K562 (cell line): Measurements from ENCODE around the gene RPF1. TPM values are rescaled to one million over a fixed set of nuclear protein-coding genes. Genes with fewer than 3 reads are reported as not detected.

Experiments
- CTBP1 ChIP-seq: fragments of 450-650 bp; IDR thresholded peaks from 2 replicates; pipeline ENCODE4 v1.6.1; 2016; ENCODE audit warnings: borderline replicate concordance
- EP400 ChIP-seq: fragments of 450-650 bp; IDR thresholded peaks from 2 replicates; pipeline ENCODE4 v1.6.1; 2017; ENCODE audit warnings: antibody characterized with exemption, mild to moderate bottlenecking, moderate library complexity
- ESRRB ChIP-seq: fragments of 250-450 bp; sonication (Bioruptor Pico); IDR thresholded peaks from 2 replicates; pipeline ENCODE4 v1.5.0; 2020; ENCODE audit warnings: mild to moderate bottlenecking, moderate library complexity, borderline replicate concordance
- GABPB2 ChIP-seq: fragments of 250-450 bp; sonication (Bioruptor Pico); conservative IDR thresholded peaks from 2 replicates; pipeline ENCODE4 v1.5.1; 2021; ENCODE audit warnings: mild to moderate bottlenecking
- GTF2A2 ChIP-seq: IDR thresholded peaks from 2 replicates; pipeline ENCODE4 v1.6.1; 2016; ENCODE audit warnings: mild to moderate bottlenecking, missing genetic modification characterization, missing compliant biosample characterization
- HEY1 ChIP-seq: fragments of 250-450 bp; sonication (Bioruptor Pico); IDR thresholded peaks from 2 replicates; pipeline ENCODE4 v1.5.0; 2020; ENCODE audit warnings: mild to moderate bottlenecking, moderate library complexity, borderline replicate concordance
- KDM2B ChIP-seq: fragments of 250-450 bp; sonication (Bioruptor Pico); IDR thresholded peaks from 2 replicates; pipeline ENCODE4 v1.8.0; 2021; ENCODE audit warnings: mild to moderate bottlenecking, moderate library complexity
- LARP7 ChIP-seq: fragments of 450-650 bp; IDR thresholded peaks from 2 replicates; pipeline ENCODE4 v1.6.1; 2016
- MYNN ChIP-seq, 2 experiments: sonication (generic); formaldehyde crosslinking in 1 of 2; IDR thresholded peaks; 2 replicates each; pipeline versions ENCODE4 v1.5.0 to v1.6.1; 2016 to 2020; ENCODE audit warnings: antibody characterized with exemption in 1 of 2, missing genetic modification reagents in 1 of 2
- NCOA4 ChIP-seq: fragments of 450-650 bp; IDR thresholded peaks from 2 replicates; pipeline ENCODE4 v1.6.1; 2018; ENCODE audit warnings: mild to moderate bottlenecking; ENCODE audit not compliant: partially characterized antibody
- NR2C1 ChIP-seq, 2 experiments: fragments of 450-650 bp; IDR thresholded peaks; 2 replicates each; pipeline ENCODE4 v1.6.1; 2017; ENCODE audit warnings: mild to moderate bottlenecking in 2 of 2, antibody characterized with exemption in 1 of 2, inconsistent platforms in 1 of 2, missing compliant biosample characterization in 1 of 2, missing genetic modification characterization in 1 of 2
- NR3C1 ChIP-seq: sonication (generic); formaldehyde crosslinking; IDR thresholded peaks from 2 replicates; pipeline ENCODE4 v1.8.1; 2022; ENCODE audit warnings: missing genetic modification reagents
- PRMT5 ChIP-seq: sonication (generic); formaldehyde crosslinking; IDR thresholded peaks from 2 replicates; pipeline ENCODE4 v1.5.0; 2020; ENCODE audit warnings: missing genetic modification reagents
- SLC30A9 ChIP-seq: fragments of 250-450 bp; sonication (Bioruptor Pico); IDR thresholded peaks from 2 replicates; pipeline ENCODE4 v1.8.0; 2022; ENCODE audit warnings: mild to moderate bottlenecking, moderate library complexity
- SMAD3 ChIP-seq: fragments of 450-650 bp; formaldehyde crosslinking; conservative IDR thresholded peaks from 2 replicates; pipeline ENCODE4 v1.4.0; 2020; ENCODE audit warnings: mild to moderate bottlenecking
- SMARCB1 ChIP-seq: IDR thresholded peaks from 2 replicates; pipeline ENCODE4 v1.6.1; 2011; ENCODE audit warnings: improper control_type of control experiment, low read depth; ENCODE audit not compliant: insufficient read length
- SNRNP70 ChIP-seq: fragments of 200-400 bp; formaldehyde crosslinking; optimal IDR thresholded peaks from 2 replicates; pipeline ENCODE3; 2017; ENCODE audit warnings: low read depth, low read length
- SREBF1 ChIP-seq: fragments of 150-350 bp; IDR thresholded peaks from 2 replicates; pipeline ENCODE4 v1.6.1; 2014; ENCODE audit warnings: antibody characterized with exemption, low read depth, low read length, borderline replicate concordance
- TAF9B ChIP-seq: fragments of 450-650 bp; IDR thresholded peaks from 2 replicates; pipeline ENCODE4 v1.6.1; 2018; ENCODE audit warnings: mild to moderate bottlenecking; ENCODE audit not compliant: partially characterized antibody
- TEAD4 ChIP-seq, 2 experiments: sonication (generic) in 1 of 2; formaldehyde crosslinking in 1 of 2; IDR thresholded peaks; 2 replicates each; pipeline versions ENCODE4 v1.6.1 to v1.8.0; 2012 to 2022; ENCODE audit warnings: borderline replicate concordance in 1 of 2, inconsistent platforms in 1 of 2, low read length in 1 of 2, mild to moderate bottlenecking in 1 of 2, missing genetic modification reagents in 1 of 2
- TFE3 ChIP-seq: fragments of 450-650 bp; formaldehyde crosslinking; IDR thresholded peaks from 2 replicates; pipeline ENCODE4 v1.4.0; 2020; ENCODE audit warnings: mild to moderate bottlenecking, mixed read lengths
- ZBTB1 ChIP-seq: sonication (generic); formaldehyde crosslinking; IDR thresholded peaks from 2 replicates; pipeline ENCODE4 v1.8.1; 2023; ENCODE audit warnings: missing genetic modification reagents, low read depth, mild to moderate bottlenecking, borderline replicate concordance
- ZNF253 ChIP-seq: fragments of 250-450 bp; sonication (Bioruptor Pico); conservative IDR thresholded peaks from 2 replicates; pipeline ENCODE4 v1.6.1; 2021; ENCODE audit warnings: mild to moderate bottlenecking
- ZNF436 ChIP-seq: fragments of 250-450, 450-650 bp; sonication (Bioruptor Pico); formaldehyde crosslinking; IDR thresholded peaks from 2 replicates; pipeline ENCODE4 v1.7.0; 2020; ENCODE audit warnings: mild to moderate bottlenecking
- ZNF586 ChIP-seq: fragments of 450-650 bp; formaldehyde crosslinking; conservative IDR thresholded peaks from 2 replicates; pipeline ENCODE4 v1.4.0; 2020; ENCODE audit warnings: mild to moderate bottlenecking, moderate library complexity
- ZZZ3 ChIP-seq: fragments of 450-650 bp; IDR thresholded peaks from 2 replicates; pipeline ENCODE4 v1.6.1; 2016; ENCODE audit warnings: antibody characterized with exemption, mild to moderate bottlenecking, moderate library complexity
- polyA plus RNA-seq, 8 experiments: library from polyadenylated mRNA; depleted of rRNA in 4 of 8; stranded (reverse) in 5 of 8; unstranded in 3 of 8; fragments of >200 nt; fragmentation: Nextera tagmentation in 2 of 8; fragmentation: Illumina TruSeq in 1 of 8; extraction: Ambion mirVana in 2 of 8; extraction: Trizol in 1 of 8; gene quantifications; 2 replicates each; pipeline versions ENCODE4 v1.2.1 to v1.2.3, GENCODE V29; 2011 to 2014; ENCODE audit warnings: inconsistent platforms in 1 of 8, missing spikeins in 1 of 8
- total RNA-seq, 7 experiments: library from RNA; depleted of rRNA in 6 of 7; stranded (reverse); fragments of >200 nt in 6 of 7; fragmentation: Illumina TruSeq in 2 of 7; extraction: Trizol in 2 of 7; gene quantifications; 2 replicates each; pipeline versions ENCODE4 v1.2.1 to v1.2.3, GENCODE V29; 2011 to 2021; ENCODE audit warnings: low replicate concordance in 1 of 7
- TF ChIP-seq, protein P1 (sequence below): sonication (generic); formaldehyde crosslinking; IDR thresholded peaks from 2 replicates; pipeline ENCODE4 v1.8.1; 2023; ENCODE audit warnings: mild to moderate bottlenecking, missing genetic modification reagents

RPF1 gene
- total and polyA plus RNA-seq, 9 of the 15 experiments (the other 6 are each of a cell fraction or from before 2014, with no cell fraction given), result 52.4 to 156 (median 90.2) TPM

DNA sequence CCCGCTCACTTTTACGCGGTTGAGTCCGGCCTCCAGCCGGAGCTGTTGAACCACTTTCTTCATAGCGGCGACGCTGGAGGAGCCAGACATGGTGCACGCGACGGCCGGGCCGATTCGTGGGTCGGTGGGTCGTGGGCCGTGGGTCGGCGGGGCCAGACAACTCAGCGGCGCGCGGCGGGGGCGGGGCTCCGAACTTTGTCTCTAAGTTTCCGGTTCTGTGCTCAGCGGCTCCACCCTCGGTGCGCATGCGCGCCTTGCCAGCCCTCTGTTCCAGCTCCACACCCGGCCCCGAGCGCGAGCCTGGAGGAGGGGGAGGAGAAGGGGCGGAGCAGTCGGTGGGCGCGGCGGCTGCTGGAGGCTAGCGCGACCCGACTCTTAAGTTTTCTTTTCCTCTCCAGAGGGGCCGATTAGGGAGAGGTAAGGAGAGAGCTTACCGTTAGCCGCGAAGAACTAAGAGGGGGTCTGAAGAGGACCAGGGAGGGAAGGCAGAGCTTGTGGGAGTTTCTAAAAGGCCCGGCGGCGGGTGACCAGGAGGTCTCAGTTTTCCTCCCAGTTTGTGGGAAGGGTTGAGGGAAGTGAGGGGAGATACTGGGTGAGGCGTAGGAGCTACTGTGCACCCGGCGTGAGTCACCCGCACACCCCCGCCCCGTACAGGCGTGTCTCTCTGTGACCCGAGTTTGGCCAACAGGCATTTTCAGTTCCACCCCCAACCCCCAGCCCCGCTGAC is 27.1 kb downstream of the RPF1 start, which contains the start of the genes GNG5 and SPATA1 (continued):
- TF ChIP-seq GTF2A2 (no peak), ZNF253 (CRISPR knock-in tag) (no peak), NR2C1 (IDR thresholded peaks at IDR 0.05) (peak; percentile 89), NR2C1 (tag; IDR thresholded peaks at IDR 0.05) (peak; percentile 90), SMARCB1 (no peak), GABPB2 (CRISPR knock-in tag) (no peak), CTBP1 (peak; percentile 28; the same call in 1 of the 2 replicates), SREBF1 (no peak), PRMT5 (CRISPR knock-in tag) (no peak), HEY1 (CRISPR knock-in tag) (no peak), LARP7 (0 out of 2 replicates have a peak, but pooled peaks have one; percentile 73), KDM2B (CRISPR knock-in tag) (no peak), TFE3 (CRISPR knock-in tag) (no peak), EP400 (peak; percentile 83), MYNN (IDR thresholded peaks at IDR 0.05) (no peak), MYNN (CRISPR knock-in tag; IDR thresholded peaks at IDR 0.05) (no peak), ZNF586 (CRISPR knock-in tag) (no peak), NR3C1 (CRISPR knock-in tag) (no peak), ZZZ3 (no peak), NCOA4 (no peak), ESRRB (CRISPR knock-in tag) (no peak), SNRNP70 (no peak), SMAD3 (CRISPR knock-in tag) (no peak), ZBTB1 (CRISPR knock-in tag) (peak; percentile 88), TAF9B (peak; percentile 87), TEAD4 (IDR thresholded peaks at IDR 0.05; ENCODE audit: low read length) (peak; percentile 54; the same call in 1 of the 2 replicates), TEAD4 (CRISPR knock-in tag; IDR thresholded peaks at IDR 0.05; ENCODE audit: borderline replicate concordance) (no peak), ZNF436 (CRISPR knock-in tag) (0 out of 2 replicates have a peak, but pooled peaks have one; percentile 24), SLC30A9 (CRISPR knock-in tag) (no peak)
- TF ChIP-seq, protein P1, sequence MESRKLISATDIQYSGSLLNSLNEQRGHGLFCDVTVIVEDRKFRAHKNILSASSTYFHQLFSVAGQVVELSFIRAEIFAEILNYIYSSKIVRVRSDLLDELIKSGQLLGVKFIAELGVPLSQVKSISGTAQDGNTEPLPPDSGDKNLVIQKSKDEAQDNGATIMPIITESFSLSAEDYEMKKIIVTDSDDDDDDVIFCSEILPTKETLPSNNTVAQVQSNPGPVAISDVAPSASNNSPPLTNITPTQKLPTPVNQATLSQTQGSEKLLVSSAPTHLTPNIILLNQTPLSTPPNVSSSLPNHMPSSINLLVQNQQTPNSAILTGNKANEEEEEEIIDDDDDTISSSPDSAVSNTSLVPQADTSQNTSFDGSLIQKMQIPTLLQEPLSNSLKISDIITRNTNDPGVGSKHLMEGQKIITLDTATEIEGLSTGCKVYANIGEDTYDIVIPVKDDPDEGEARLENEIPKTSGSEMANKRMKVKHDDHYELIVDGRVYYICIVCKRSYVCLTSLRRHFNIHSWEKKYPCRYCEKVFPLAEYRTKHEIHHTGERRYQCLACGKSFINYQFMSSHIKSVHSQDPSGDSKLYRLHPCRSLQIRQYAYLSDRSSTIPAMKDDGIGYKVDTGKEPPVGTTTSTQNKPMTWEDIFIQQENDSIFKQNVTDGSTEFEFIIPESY (CRISPR knock-in tag), result peak; percentile 31
